Upper lobe of right lung (tissue), 1 donor: Measurements from ENCODE around the gene SNX5. TPM values are rescaled to one million over a fixed set of nuclear protein-coding genes. Genes with fewer than 3 reads are reported as not detected.
A peak's percentile ranks its signal among the peaks of the same experiment; 100 is the strongest.

Experiments used
- ATAC-seq: fragments of 200-7000 bp; cut with Tn5 transposase; one replicate; pipeline ENCODE4 v1.9.1; 2020; ENCODE audit warnings: mild to moderate bottlenecking, moderate library complexity
- DNase-seq: peaks from one replicate; pipeline ENCODE4 v3.0.0-alpha.2; 2020
- H3K27ac ChIP-seq: fragments of 200-600 bp; one replicate; pipeline ENCODE4 v1.8.0; 2022
- H3K27me3 ChIP-seq: fragments of 200-600 bp; one replicate; pipeline ENCODE4 v1.8.0; 2022; ENCODE audit warnings: mild to moderate bottlenecking
- H3K36me3 ChIP-seq: fragments of 200-600 bp; one replicate; pipeline ENCODE4 v1.8.0; 2022
- H3K4me1 ChIP-seq: fragments of 200-600 bp; one replicate; pipeline ENCODE4 v1.8.0; 2022
- H3K4me3 ChIP-seq: fragments of 200-600 bp; one replicate; pipeline ENCODE4 v1.8.0; 2022; ENCODE audit warnings: mild to moderate bottlenecking
- H3K9me3 ChIP-seq: fragments of 200-600 bp; one replicate; pipeline ENCODE4 v1.8.0; 2022
- intact Hi-C: fragments of 100-400 bp; cut with DNase I; formaldehyde crosslinking; loops from one replicate; pipeline ENCODE4 v1.11.0; 2022
- total RNA-seq: library from RNA; stranded (reverse); fragmentation: NEBNext Ultra II Directional; extraction: Animal tissue kit (Norgen Biotek cat#: 25700); gene quantifications from one replicate; pipeline ENCODE4 v1.2.1, GENCODE V29; 2021
- TF ChIP-seq, protein P1 (sequence below): fragments of 200-600 bp; IDR thresholded peaks from one replicate; pipeline ENCODE4 v1.8.0; 2022; ENCODE audit warnings: antibody characterized with exemption
- donor health status: DM: no; HTN: yes; CAD: no; lungs with severe emphysema.

Gene SNX5
- total RNA-seq, 1 donor from 2014 or later: 86.6 TPM

DNA sequence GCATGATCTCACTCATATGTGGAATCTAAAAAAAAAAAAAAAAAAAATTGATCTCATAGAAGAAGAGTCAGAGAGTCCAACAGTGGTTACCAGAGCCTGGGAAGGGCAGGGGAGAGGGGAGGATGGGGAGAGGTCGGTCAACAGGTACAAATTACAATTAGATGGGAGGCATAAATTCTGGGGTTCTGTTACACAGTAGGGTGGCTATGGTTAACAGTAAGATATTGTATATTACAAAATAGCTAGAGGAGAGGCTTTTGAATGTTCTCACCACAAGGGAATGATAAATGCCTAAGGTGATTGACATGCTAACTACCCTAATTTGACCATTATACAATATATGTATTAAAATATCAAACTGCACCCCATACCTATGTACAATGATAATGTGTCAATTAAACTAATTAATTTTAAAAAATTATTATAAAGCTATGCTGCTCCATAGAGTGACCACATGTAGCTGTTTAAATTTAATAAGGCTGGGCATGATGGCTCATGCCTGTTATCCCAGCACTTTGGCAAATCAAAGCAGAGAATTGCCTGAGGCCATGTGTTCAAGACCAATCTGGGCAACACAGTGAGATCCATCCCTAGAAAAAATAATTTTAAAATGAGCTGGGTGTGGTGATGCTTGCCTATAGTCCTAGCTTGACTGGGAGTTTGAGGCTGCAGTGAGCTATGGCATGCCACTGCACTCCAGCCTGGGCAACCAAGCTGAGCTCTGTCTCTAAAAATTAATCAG is 70.9 kb downstream of the SNX5 start:
- TF ChIP-seq, protein P1, sequence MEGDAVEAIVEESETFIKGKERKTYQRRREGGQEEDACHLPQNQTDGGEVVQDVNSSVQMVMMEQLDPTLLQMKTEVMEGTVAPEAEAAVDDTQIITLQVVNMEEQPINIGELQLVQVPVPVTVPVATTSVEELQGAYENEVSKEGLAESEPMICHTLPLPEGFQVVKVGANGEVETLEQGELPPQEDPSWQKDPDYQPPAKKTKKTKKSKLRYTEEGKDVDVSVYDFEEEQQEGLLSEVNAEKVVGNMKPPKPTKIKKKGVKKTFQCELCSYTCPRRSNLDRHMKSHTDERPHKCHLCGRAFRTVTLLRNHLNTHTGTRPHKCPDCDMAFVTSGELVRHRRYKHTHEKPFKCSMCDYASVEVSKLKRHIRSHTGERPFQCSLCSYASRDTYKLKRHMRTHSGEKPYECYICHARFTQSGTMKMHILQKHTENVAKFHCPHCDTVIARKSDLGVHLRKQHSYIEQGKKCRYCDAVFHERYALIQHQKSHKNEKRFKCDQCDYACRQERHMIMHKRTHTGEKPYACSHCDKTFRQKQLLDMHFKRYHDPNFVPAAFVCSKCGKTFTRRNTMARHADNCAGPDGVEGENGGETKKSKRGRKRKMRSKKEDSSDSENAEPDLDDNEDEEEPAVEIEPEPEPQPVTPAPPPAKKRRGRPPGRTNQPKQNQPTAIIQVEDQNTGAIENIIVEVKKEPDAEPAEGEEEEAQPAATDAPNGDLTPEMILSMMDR: no peak
- intact Hi-C loops: loop anchor here (10.0 kb wide), 1 partner anchor 213 kb away; the partner anchor contains the start of gene RRBP1
- Histone ChIP-seq H3K4me1 (peaks cover 25% of the 10 kb centered on the region), H3K9me3 (no peaks in the 10 kb centered on the region), H3K27ac (no peak overlapping the region), H3K4me3 (no peak overlapping the region), H3K27me3 (no peaks in the 10 kb centered on the region), H3K36me3 (no peaks in the 10 kb centered on the region)
- DNase-seq (no peak), ATAC-seq (no peak)

DNA sequence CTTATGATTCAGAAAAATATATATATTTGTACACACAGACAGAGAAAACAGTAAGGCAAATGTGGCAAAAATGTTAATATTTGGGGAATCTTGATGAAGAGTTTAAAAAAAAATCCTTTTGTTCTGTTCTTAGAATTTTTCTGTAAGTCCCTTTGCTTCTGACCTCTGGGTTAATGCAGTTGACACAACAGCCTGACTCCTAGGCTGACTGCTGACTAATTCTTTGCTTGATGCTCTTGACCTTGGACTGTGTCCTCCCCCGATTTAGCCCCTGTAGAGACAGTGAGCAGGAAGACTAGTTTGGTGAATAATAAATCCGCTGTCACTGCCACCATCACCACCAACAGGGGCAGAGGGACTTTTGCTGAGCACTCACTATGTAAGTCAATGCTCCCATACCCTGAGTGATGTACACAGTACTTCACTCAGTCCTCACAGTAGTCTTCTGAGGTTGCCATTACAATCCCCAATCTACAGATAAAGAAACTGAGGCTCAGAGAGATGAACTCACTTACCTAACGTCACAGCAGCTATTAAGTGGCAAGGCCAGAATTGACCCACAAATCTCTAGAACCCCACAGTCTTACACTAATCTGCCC is 71.7 kb downstream of the SNX5 start:
- no peak for DNase-seq
- no peaks in the 10 kb centered on the region for H3K36me3 ChIP-seq
- no peaks in the 10 kb centered on the region for H3K9me3 ChIP-seq
- peaks cover 25% of the 10 kb centered on the region for H3K4me1 ChIP-seq
- H3K27ac ChIP-seq: peak overlapping the region; percentile 81
- ATAC-seq: no peak
- TF ChIP-seq, protein P1: no peak
- H3K27me3 ChIP-seq: no peaks in the 10 kb centered on the region
- H3K4me3 ChIP-seq: no peak overlapping the region
- intact Hi-C loops: loop anchor here (10.0 kb wide), 1 partner anchor 212 kb away; the partner anchor contains the start of gene RRBP1

DNA sequence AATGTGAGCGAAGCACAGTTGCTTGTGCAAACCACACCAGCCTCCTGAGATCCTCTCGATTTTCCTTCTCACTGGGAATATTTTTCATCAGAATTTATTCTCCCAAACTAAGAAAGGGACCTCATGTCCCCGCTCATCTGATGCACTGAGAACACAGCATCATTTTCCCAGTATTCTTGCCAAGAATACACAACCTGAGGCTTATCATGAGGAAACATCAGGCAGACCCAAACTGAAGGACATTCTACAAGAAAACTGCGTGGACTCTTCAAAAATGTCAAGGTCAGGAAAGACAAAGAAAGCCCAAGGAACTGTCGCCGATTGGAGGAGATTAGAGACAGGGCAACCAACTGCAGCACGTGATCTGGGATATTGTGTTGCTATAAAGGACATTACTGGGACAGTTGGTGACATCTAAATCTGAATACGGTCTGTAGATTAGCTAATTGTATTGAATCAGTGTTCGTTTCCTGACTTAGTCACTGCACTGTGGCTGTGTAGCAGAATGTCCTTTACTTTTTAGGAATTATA is 72.3 kb downstream of the SNX5 start:
- Histone ChIP-seq H3K9me3 (no peaks in the 10 kb centered on the region), H3K4me1 (peaks cover 25% of the 10 kb centered on the region), H3K27ac (peak overlapping the region; percentile 81), H3K4me3 (no peak overlapping the region), H3K36me3 (no peaks in the 10 kb centered on the region), H3K27me3 (no peaks in the 10 kb centered on the region)
- ATAC-seq (peak; percentile 31), DNase-seq (no peak)
- TF ChIP-seq, protein P1: no peak
- intact Hi-C loops: loop anchor here (10.0 kb wide), 1 partner anchor 211 kb away; the partner anchor contains the start of gene RRBP1

DNA sequence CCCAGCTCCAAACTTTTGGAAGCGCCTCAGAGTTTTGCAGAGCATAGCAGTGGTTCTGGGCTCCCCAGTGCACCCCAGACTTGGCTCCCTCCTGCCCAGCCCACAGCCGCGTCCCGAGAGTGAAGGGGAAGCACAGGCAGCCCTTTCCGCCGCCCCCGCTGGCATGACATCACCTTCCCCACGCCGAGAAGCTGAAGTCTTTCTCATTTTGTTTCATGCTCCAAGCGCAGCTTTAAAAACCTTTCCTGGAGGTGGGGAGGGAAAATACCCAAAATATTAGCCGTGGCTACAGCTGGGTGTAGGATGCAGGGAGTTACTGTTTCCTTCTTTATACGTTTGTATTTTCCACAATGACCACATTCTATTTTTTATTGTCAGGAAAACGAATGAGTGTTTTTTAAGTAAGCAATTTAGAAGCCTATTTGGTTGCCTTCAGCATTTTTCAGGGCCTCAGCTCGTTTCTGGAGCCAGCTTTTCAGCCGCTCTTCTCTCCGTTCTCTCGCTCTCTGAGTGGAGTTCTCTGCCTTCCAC is 72.9 kb downstream of the SNX5 start:
- H3K4me1 ChIP-seq: peaks cover 25% of the 10 kb centered on the region
- no peaks in the 10 kb centered on the region for H3K36me3 ChIP-seq
- no peaks in the 10 kb centered on the region for H3K27me3 ChIP-seq
- H3K4me3 ChIP-seq: peak overlapping the region; percentile 44
- H3K27ac ChIP-seq: peak overlapping the region; percentile 81
- no peaks in the 10 kb centered on the region for H3K9me3 ChIP-seq
- TF ChIP-seq, protein P1: no peak
- intact Hi-C loops: loop anchor here (10.0 kb wide), 1 partner anchor 211 kb away; the partner anchor contains the start of gene RRBP1
- ATAC-seq (peak; percentile 85), DNase-seq (peak; percentile 90)

DNA sequence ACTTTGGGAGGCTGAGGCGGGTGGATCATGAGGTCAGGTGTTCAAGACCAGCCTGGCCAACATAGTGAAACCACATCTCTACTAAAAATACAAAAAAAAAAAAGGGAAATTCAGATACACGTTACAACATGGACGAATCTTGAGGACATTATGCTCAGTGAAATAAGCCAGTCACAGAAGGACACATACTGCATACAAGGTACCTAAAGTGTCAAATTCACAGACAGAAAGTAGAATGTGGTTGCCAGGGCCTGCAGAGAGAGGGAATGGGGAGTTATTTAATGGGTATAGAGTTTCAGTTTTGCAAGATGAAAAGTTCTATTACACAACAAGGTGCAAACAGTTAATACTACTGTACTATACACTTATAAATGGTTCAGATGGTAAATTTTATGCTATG is 75.1 kb downstream of the SNX5 start:
- H3K27ac ChIP-seq: no peak overlapping the region
- no peaks in the 10 kb centered on the region for H3K9me3 ChIP-seq
- no peak for DNase-seq
- ATAC-seq: no peak
- TF ChIP-seq, protein P1: no peak
- no peaks in the 10 kb centered on the region for H3K36me3 ChIP-seq
- no peaks in the 10 kb centered on the region for H3K27me3 ChIP-seq
- peaks cover 25% of the 10 kb centered on the region for H3K4me1 ChIP-seq
- H3K4me3 ChIP-seq: no peak overlapping the region
- intact Hi-C loops: loop anchor here (10.0 kb wide), 1 partner anchor 209 kb away; the partner anchor contains the start of gene RRBP1
